GM19452 (cell line): ENCODE data around the gene NUP62CL.
A peak's percentile ranks its signal among the peaks of the same experiment; 100 is the strongest.

Experiments used
- ATAC-seq: cut with Tn5 transposase; IDR thresholded peaks from one replicate; pipeline ENCODE4 v1.9.1; 2021; ENCODE audit not compliant: unreplicated experiment

The NUP62CL gene

DNA sequence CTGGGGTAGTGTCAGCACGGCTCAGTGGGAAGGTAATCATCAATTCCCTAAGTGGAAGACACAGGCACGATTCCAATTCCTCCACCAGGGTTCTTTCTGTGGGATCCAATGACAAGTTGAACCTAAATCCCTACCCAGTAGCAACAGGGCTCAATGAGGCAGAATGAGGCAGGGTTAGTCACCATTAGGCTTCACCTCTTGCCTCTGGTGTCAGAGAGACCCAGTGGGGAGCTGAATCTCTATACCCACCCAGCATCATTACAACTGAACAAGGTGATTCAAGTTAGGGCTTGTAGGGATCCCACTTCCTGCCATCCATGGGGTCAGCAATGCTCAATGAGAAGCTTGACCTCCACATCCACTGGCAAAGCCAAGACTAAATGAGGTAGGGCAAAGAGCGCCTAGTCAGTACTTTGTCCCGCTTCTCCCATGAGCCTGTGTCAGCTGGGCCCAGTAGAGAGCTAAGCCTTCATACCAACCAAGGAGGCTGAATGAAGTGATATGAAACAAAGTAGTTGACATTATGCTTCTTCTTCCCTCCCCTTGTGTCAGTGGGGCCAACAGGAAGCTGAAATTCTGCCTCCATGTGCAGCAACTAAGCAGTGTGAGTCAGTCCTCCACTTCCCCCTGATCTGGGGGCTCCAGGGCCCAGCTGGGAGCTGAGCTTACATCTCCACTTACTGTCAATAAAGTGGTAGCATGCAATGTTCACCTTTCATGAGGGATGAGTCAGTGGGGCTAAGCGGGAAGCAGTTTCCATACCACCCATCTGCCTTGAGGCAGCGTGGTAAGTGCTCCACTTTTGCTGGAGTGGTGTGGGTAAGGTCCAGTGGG lies 51.2 kb downstream of the NUP62CL start:
- ATAC-seq = no peak

GRCh38 chrX:107153005-107153404 lies 53.2 kb downstream of the NUP62CL start:
- no peak for ATAC-seq

- ATAC-seq = no peak
Measured at GRCh38 chrX:107146670-107147069, 59.6 kb downstream of the NUP62CL start.

- ATAC-seq = no peak
Measured at GRCh38 chrX:107135965-107136307, 70.3 kb downstream of the NUP62CL start.

- peak; percentile 86 for ATAC-seq
Measured at GRCh38 chrX:107135049-107135964, 70.9 kb downstream of the NUP62CL start.

GRCh38 chrX:107123750-107124149 lies 82.5 kb downstream of the NUP62CL start:
- ATAC-seq = no peak

DNA sequence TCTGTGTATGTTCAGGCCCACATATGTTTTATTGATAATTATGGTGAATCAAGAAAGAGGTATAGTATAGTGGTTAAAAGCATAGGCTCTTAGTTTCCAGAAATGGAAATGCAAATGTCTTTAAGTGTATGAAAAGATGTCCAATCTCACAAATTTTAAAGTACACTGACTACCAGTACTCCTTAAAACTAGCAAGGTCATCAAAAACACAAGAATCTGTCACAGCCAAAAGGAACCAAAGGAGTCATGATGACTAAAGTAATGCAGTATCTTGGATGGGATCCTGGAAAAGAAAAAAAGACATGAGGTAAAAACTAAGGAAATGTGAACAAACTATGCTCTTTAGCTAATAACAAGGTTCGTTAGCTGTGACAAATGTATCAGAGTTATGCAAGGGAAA lies 87.0 kb downstream of the NUP62CL start:
- ATAC-seq = no peak

GRCh38 chrX:107118322-107119147 lies 87.7 kb downstream of the NUP62CL start, which contains the start of gene RBM41:
RBM41 (minus strand) TSS chrX:107118822; CDS start chrX:107118773, 49 bp downstream.
- peak; percentile 99 for ATAC-seq

- no peak for ATAC-seq
Measured at GRCh38 chrX:107117993-107118321, 88.3 kb downstream of the NUP62CL start.

GRCh38 chrX:107107459-107107858 lies 98.8 kb downstream of the NUP62CL start:
- no peak for ATAC-seq

DNA sequence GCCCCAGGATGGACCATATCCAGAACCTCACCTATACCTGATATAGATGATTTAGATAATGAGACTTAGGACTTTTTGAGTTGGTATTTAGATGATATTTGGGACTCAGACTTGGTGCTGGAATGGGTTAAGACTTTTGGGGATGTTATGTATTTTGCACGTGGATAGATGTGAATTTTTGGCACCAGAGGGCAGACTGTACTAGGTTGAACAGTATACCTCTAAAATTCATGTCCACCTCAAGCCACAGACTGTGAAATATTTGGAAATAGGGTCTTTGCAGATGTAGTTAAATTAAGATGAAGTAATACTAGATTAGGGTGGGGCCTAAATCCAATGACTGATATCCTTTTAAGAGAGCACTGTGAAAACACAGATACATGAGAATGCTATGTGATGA lies 103.3 kb downstream of the NUP62CL start:
- ATAC-seq = no peak

DNA sequence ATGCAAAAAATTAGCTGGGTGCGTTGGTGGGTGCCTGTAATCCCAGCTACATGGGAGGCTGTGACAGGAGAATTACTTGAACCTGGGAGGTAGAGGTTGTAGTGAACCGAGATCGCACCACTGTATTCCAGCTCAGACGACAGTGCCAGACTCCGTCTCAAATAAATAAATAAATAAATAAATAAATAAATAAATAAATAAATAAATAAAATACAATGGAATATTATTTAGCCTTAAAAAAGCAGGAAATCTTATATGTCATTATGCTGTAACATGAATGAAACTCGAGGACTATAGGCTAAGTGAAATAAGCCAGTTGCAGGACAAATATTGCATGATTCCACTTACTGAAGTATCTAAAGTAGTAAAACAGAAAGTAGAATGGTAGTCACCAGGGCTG lies 130.1 kb downstream of the NUP62CL start:
- no peak for ATAC-seq
